Esophagus squamous epithelium (tissue), 4 donors: ENCODE data around the gene NDUFS3.

ENCODE experiments used
- CTCF ChIP-seq, 6 experiments: fragments of 450-650 bp in 4 of 6; fragments of 200-600 bp in 2 of 6; sonication (generic) in 2 of 6; IDR thresholded peaks; one replicate each; pipeline ENCODE4 v1.5.1; 2016 to 2019; ENCODE audit warnings: antibody characterized with exemption in 6 of 6, mild to moderate bottlenecking in 4 of 6, moderate library complexity in 4 of 6
- POLR2A ChIP-seq, 4 donors: fragments of 450-650 bp; IDR thresholded peaks; one replicate each; pipeline ENCODE4 v1.6.1; 2017; ENCODE audit warnings: antibody characterized with exemption in 4 of 4, mild to moderate bottlenecking in 4 of 4, moderate library complexity in 3 of 4

GRCh38 chr11:47605921-47606320, 27.0 kb downstream of the NDUFS3 start:
- TF ChIP-seq CTCF (IDR thresholded peaks at IDR 0.05) (no peak), POLR2A (IDR thresholded peaks at IDR 0.05) (no peak)
